ENCODE results near the gene TMEM218.

DNA sequence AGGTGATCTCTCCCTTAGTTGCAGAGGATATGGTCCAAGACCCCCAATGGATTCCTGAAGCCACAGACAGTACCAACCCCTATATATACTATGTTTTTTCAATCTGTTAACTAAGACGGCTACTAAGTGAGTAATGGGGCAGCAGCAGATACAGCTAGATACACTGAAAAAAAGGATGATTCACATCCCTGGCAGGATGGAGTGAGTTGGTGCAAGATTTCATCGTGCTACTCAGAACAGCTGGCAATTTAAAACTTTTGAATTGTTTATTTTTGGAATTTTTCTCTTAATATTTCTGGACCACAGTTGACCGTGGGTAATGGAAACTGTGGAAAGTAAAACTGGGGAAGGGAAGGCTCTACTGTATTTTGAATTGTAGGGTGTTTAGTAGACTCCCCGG lies 17.0 kb upstream of the TMEM218 start:
- TF ChIP-seq CTCF (IDR thresholded peaks at IDR 0.05) (no peak), POLR2A (IDR thresholded peaks at IDR 0.05) (no peak)
